GM12878 (cell line): Measurements from ENCODE around the gene NUP214. TPM values are rescaled to one million over a fixed set of nuclear protein-coding genes. Genes with fewer than 3 reads are reported as not detected.

ENCODE experiments used
- ATAC-seq: fragments of 200-7000 bp; cut with Tn5 transposase; 3 replicates; pipeline ENCODE4 v1.9.1; 2020; ENCODE audit warnings: mild to moderate bottlenecking, moderate library complexity
- BruUV-seq: library from RNA; stranded (reverse); fragments of 400-500 nt; replicated peaks from 2 replicates; lab custom pipeline; 2021; lab: Mats Ljungman, UMichigan
- CTCF ChIA-PET: fragments of 300-600 bp; sonication (Branson Sonifier 250); formaldehyde crosslinking; extraction: SDS; loops from one replicate; lab custom pipeline; 2021; ENCODE audit warnings: inconsistent platforms; lab: Yijun Ruan, JAX
- POLR2A ChIA-PET: fragments of 350-600 bp; formaldehyde crosslinking; extraction: SDS; loops from one replicate; lab custom pipeline; 2021; ENCODE audit warnings: inconsistent platforms; lab: Charles Lee
- RAD21 ChIA-PET: fragments of 300-600 bp; sonication (Branson Sonifier 250); formaldehyde crosslinking; loops from one replicate; lab custom pipeline; 2023; ENCODE audit warnings: antibody characterized with exemption; ENCODE audit not compliant: unreplicated experiment; lab: Charles Lee
- SMC1A ChIA-PET: fragments of 300-600 bp; sonication (Branson Sonifier 250); formaldehyde crosslinking; loops from one replicate; lab custom pipeline; 2023; ENCODE audit not compliant: unreplicated experiment, uncharacterized antibody; lab: Charles Lee
- DNase-seq: peaks from one replicate; pipeline ENCODE4 v3.0.0-alpha.2; 2011; ENCODE audit warnings: low read depth, low spot score
- FAIRE-seq: peaks from 3 replicates; lab custom pipeline; 2011; peaks lifted over from hg19 to GRCh38; lab: Jason Lieb, UNC
- H2AFZ ChIP-seq: 2 replicates; pipeline ENCODE4 v1.6.0; 2011; ENCODE audit warnings: low read depth, low read length, control low read depth; ENCODE audit not compliant: control insufficient read depth
- H3K27ac ChIP-seq: 2 replicates; pipeline ENCODE4 v1.5.1; 2011; ENCODE audit warnings: control low read depth; ENCODE audit not compliant: control insufficient read depth, insufficient read depth
- H3K27me3 ChIP-seq, 2 experiments: replicated peaks in 1 of 2; 2 replicates each; pipeline versions ENCODE4 v1.6.0 to v1.6.1; 2011; ENCODE audit warnings: low read length in 1 of 2; ENCODE audit not compliant: control insufficient read depth in 2 of 2, insufficient read depth in 2 of 2
- H3K36me3 ChIP-seq, 2 experiments: 2 replicates each; pipeline ENCODE4 v1.5.1; 2011; ENCODE audit warnings: low read length in 1 of 2; ENCODE audit not compliant: control insufficient read depth in 2 of 2, insufficient read depth in 2 of 2
- H3K4me1 ChIP-seq: 2 replicates; pipeline ENCODE4 v1.6.1; 2011; ENCODE audit warnings: mild to moderate bottlenecking, low read length, moderate library complexity, mixed read lengths; ENCODE audit not compliant: control insufficient read depth, insufficient read depth
- H3K4me2 ChIP-seq: 2 replicates; pipeline ENCODE4 v1.6.0; 2011; ENCODE audit warnings: control low read depth; ENCODE audit not compliant: control insufficient read depth, insufficient read depth
- H3K4me3 ChIP-seq: fragments of 200-600 bp; sonication (generic); 2 replicates; pipeline ENCODE4 v1.5.1; 2016
- H3K79me2 ChIP-seq: 2 replicates; pipeline ENCODE4 v1.6.0; 2011; ENCODE audit warnings: low read length; ENCODE audit not compliant: control insufficient read depth, insufficient read depth
- H3K9ac ChIP-seq: 2 replicates; pipeline ENCODE4 v1.8.0; 2011; ENCODE audit warnings: low read length, control low read depth, mixed read lengths; ENCODE audit not compliant: control insufficient read depth, insufficient read depth
- H3K9me3 ChIP-seq: replicated peaks from 3 replicates; pipeline ENCODE4 v1.5.1; 2011; ENCODE audit warnings: mild to moderate bottlenecking, low read length; ENCODE audit not compliant: control insufficient read depth, insufficient read depth
- H4K20me1 ChIP-seq: 2 replicates; pipeline ENCODE4 v1.6.0; 2011; ENCODE audit not compliant: control insufficient read depth, insufficient read depth
- ATF3 ChIP-seq: IDR thresholded peaks from 2 replicates; pipeline ENCODE4 v1.6.1; 2011; ENCODE audit warnings: low read depth, mild to moderate bottlenecking, low read length, moderate library complexity, borderline replicate concordance; ENCODE audit errors: extremely low read depth
- BHLHE40 ChIP-seq, 2 experiments: fragments of 450-650 bp in 1 of 2; IDR thresholded peaks; 2 replicates each; pipeline ENCODE4 v1.6.1; 2011 to 2017; ENCODE audit warnings: low read depth in 2 of 2, borderline replicate concordance in 1 of 2, improper control_type of control experiment in 1 of 2, low read length in 1 of 2, mild to moderate bottlenecking in 1 of 2
- BRCA1 ChIP-seq: IDR thresholded peaks from 2 replicates; pipeline ENCODE4 v1.6.1; 2011; ENCODE audit warnings: low read depth, low read length, improper control_type of control experiment
- MXI1 ChIP-seq: fragments of 150-350 bp; IDR thresholded peaks from 2 replicates; pipeline ENCODE4 v1.6.1; 2011; ENCODE audit warnings: low read depth, mild to moderate bottlenecking, inconsistent platforms, low read length, improper control_type of control experiment
- PKNOX1 ChIP-seq: fragments of 450-650 bp; IDR thresholded peaks from 2 replicates; pipeline ENCODE4 v1.6.1; 2016; ENCODE audit warnings: mild to moderate bottlenecking
- POLR2A ChIP-seq: IDR thresholded peaks from 2 replicates; pipeline ENCODE4 v1.6.1; 2011; ENCODE audit warnings: low read depth, mild to moderate bottlenecking, low read length
- USF1 ChIP-seq: IDR thresholded peaks from 2 replicates; pipeline ENCODE4 v1.6.1; 2011; ENCODE audit warnings: borderline replicate concordance, low read depth, mild to moderate bottlenecking, moderate library complexity, mixed read lengths, low read length; ENCODE audit not compliant: insufficient read depth; ENCODE audit errors: extremely low read length
- USF2 ChIP-seq: IDR thresholded peaks from 2 replicates; pipeline ENCODE4 v1.6.1; 2011; ENCODE audit warnings: low read depth, low read length, improper control_type of control experiment, borderline replicate concordance
- ZNF384 ChIP-seq: IDR thresholded peaks from 2 replicates; pipeline ENCODE4 v1.6.1; 2012; ENCODE audit warnings: low read depth, mild to moderate bottlenecking, low read length, improper control_type of control experiment, borderline replicate concordance
- ZNF687 ChIP-seq: fragments of 450-650 bp; IDR thresholded peaks from 2 replicates; pipeline ENCODE4 v1.6.1; 2017; ENCODE audit warnings: mild to moderate bottlenecking, moderate library complexity
- WGBS: methylation state at CpG from one replicate; pipeline ENCODE4 v1.1.6; 2016; ENCODE audit warnings: low lambda C conversion rate; ENCODE audit not compliant: insufficient replicate concordance, insufficient coverage; ENCODE audit errors: missing lambda C conversion rate; 5-methylcytosine and 5-hydroxymethylcytosine counted together
- in situ Hi-C: fragments of 300-500 bp; cut with MboI; formaldehyde crosslinking; loops from 9 replicates; pipeline ENCODE4 v1.14.3; 2018; ENCODE audit warnings: mixed read lengths
- intact Hi-C: fragments of 100-400 bp; cut with micrococcal nuclease; formaldehyde crosslinking; loops from one replicate; pipeline ENCODE4 v1.14.2; 2022; ENCODE audit not compliant: unreplicated experiment
- polyA plus RNA-seq, 11 experiments: library from polyadenylated mRNA; depleted of rRNA in 4 of 11; unstranded in 6 of 11; stranded (reverse) in 5 of 11; fragments of >200 nt; fragmentation: Nextera tagmentation in 4 of 11; fragmentation: Illumina TruSeq in 1 of 11; extraction: Ambion mirVana in 4 of 11; extraction: Trizol in 1 of 11; gene quantifications; 1 replicate in 1 of 11; 2 replicates in 10 of 11; pipeline versions ENCODE4 v1.2.1 to v1.2.3, GENCODE V29; 2011 to 2016; ENCODE audit warnings: inconsistent platforms in 2 of 11, missing spikeins in 2 of 11, low read depth in 1 of 11
- total RNA-seq, 4 experiments: library from RNA; depleted of rRNA in 3 of 4; stranded (reverse); fragments of >200 nt in 3 of 4; fragmentation: Illumina TruSeq in 1 of 4; extraction: Trizol in 1 of 4; gene quantifications; 2 replicates each; pipeline versions ENCODE4 v1.2.1 to v1.2.3, GENCODE V29; 2013 to 2021

Gene NUP214
- total and polyA plus RNA-seq, 10 of the 15 experiments (the other 5 are each of a cell fraction or from before 2014, with no cell fraction given): 11.7 to 53.8 (median 17.6) TPM

- TF ChIP-seq ZNF687 (peak; percentile 56; the same call in 1 of the 2 replicates), BRCA1 (no peak)
Observed at GRCh38 chr9:131273856-131274673, 148.7 kb downstream of the NUP214 start (continued).

- RAD21 ChIA-PET: interaction anchor here (0.8 to 11.6 kb wide), 7 partner anchors 10 to 433 kb away, joined by 3 to 181 read pairs (median 5); no protein-coding TSS in a partner anchor
- peak overlapping the region; percentile 100 for H3K4me2 ChIP-seq
- H4K20me1 ChIP-seq: no peaks in the 10 kb centered on the region
- no peaks in the 10 kb centered on the region for H3K27me3 ChIP-seq
- SMC1A ChIA-PET: interaction anchor here (0.6 to 7.9 kb wide), 10 partner anchors 20 to 411 kb away, joined by 3 to 154 read pairs (median 3); no protein-coding TSS in a partner anchor
- peak overlapping the region; percentile 99 for H3K27ac ChIP-seq
- FAIRE-seq (no peak), ATAC-seq (peak; percentile 58), DNase-seq (no peak)
- H3K9me3 ChIP-seq: no peaks in the 10 kb centered on the region
- peak overlapping the region; percentile 99 for H3K4me3 ChIP-seq
- POLR2A ChIA-PET: interaction anchor here (0.6 to 11.3 kb wide), 6 partner anchors 21 to 1080 kb away, joined by 3 to 267 read pairs (median 6); partner anchors contain the start of gene SETX
- peaks cover 34% of the 10 kb centered on the region for H3K4me1 ChIP-seq
- BruUV-seq: no TSS peak
- CTCF ChIA-PET: interaction anchor here (0.7 to 9.8 kb wide), 8 partner anchors 11 to 219 kb away, joined by 3 to 151 read pairs (median 7); no protein-coding TSS in a partner anchor
- intact Hi-C loops: loop anchor here (1.0 to 5.0 kb wide), 4 partner anchors 62 to 148 kb away; partner anchors contain the start of genes NUP214 and PRRC2B
- H2AFZ ChIP-seq: peak overlapping the region; percentile 18; the same call in 1 of the 2 replicates
- in situ Hi-C loops: loop anchor here (25.0 kb wide), 2 partner anchors 1438 to 1862 kb away; partner anchors contain the start of genes C9orf78 and USP20
- peak overlapping the region; percentile 97 for H3K9ac ChIP-seq
- under 1% methylated on average over 18 of the region's 18 CpGs for WGBS
- no peaks in the 10 kb centered on the region for H3K36me3 ChIP-seq
- peaks cover 73% of the 10 kb centered on the region for H3K79me2 ChIP-seq
- TF ChIP-seq USF2 (peak; percentile 64), ZNF384 (no peak), ATF3 (no peak), BHLHE40 (IDR thresholded peaks at IDR 0.05; ENCODE audit: borderline replicate concordance in 1 of 2, low read depth in 2 of 2, low read length in 1 of 2) (peak in 1 of 2 experiments; percentile 58; a peak in 1 of 4 replicates), MXI1 (peak; percentile 41; the same call in 1 of the 2 replicates), POLR2A (peak; percentile 71), USF1 (peak; percentile 57), PKNOX1 (peak; percentile 53)
Observed at GRCh38 chr9:131274674-131275331, 149.4 kb downstream of the NUP214 start.
